GM12874 (cell line): ENCODE measurements around the gene DENND6B.

Experiments used
- TF ChIP-seq, protein P1 (sequence below): IDR thresholded peaks from 2 replicates; pipeline ENCODE4 v1.5.1; 2011; ENCODE audit warnings: low read depth, mild to moderate bottlenecking, control low read depth, low read length, moderate library complexity; ENCODE audit not compliant: insufficient read depth

The DENND6B gene

DNA sequence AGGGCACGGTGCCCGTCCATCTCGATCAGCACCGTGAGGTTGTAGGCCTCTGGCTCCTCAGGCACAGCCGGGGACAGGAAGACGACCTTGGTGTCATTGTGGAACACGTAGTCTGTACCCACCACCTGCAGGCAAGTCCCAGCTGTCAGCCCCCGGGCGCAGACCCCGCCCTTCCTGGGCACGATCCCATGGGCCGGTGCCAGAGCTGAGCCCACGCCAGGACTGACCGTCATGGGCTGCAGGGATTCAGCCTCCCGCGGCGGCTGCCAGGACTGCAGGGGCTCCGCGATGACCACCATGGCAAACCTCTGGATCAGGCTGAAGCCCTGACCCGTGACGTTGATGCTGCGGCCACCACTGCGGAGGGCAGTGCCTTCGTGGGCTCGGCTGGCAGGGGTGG is 44.9 kb downstream of the DENND6B start:
- TF ChIP-seq, protein P1, sequence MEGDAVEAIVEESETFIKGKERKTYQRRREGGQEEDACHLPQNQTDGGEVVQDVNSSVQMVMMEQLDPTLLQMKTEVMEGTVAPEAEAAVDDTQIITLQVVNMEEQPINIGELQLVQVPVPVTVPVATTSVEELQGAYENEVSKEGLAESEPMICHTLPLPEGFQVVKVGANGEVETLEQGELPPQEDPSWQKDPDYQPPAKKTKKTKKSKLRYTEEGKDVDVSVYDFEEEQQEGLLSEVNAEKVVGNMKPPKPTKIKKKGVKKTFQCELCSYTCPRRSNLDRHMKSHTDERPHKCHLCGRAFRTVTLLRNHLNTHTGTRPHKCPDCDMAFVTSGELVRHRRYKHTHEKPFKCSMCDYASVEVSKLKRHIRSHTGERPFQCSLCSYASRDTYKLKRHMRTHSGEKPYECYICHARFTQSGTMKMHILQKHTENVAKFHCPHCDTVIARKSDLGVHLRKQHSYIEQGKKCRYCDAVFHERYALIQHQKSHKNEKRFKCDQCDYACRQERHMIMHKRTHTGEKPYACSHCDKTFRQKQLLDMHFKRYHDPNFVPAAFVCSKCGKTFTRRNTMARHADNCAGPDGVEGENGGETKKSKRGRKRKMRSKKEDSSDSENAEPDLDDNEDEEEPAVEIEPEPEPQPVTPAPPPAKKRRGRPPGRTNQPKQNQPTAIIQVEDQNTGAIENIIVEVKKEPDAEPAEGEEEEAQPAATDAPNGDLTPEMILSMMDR: no peak

DNA sequence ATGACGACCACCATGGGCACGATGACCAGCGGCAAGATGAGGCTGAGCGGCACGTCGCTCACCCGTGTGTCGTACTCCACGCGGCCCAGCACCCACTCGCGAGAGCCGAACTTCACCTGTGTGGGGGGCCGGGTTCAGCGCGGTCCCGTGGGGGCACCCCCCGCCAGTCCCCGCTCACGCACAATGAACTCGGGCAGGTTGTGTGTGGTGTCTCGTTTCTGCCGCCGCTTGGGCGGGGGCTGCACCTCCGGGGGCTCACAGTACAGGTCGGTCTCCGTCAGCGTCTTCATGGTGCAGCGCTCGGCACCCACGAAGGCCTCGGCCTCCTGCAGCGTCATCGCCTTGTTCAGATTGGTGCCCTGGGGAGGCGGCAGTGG is 45.4 kb downstream of the DENND6B start:
- TF ChIP-seq, protein P1: no peak

DNA sequence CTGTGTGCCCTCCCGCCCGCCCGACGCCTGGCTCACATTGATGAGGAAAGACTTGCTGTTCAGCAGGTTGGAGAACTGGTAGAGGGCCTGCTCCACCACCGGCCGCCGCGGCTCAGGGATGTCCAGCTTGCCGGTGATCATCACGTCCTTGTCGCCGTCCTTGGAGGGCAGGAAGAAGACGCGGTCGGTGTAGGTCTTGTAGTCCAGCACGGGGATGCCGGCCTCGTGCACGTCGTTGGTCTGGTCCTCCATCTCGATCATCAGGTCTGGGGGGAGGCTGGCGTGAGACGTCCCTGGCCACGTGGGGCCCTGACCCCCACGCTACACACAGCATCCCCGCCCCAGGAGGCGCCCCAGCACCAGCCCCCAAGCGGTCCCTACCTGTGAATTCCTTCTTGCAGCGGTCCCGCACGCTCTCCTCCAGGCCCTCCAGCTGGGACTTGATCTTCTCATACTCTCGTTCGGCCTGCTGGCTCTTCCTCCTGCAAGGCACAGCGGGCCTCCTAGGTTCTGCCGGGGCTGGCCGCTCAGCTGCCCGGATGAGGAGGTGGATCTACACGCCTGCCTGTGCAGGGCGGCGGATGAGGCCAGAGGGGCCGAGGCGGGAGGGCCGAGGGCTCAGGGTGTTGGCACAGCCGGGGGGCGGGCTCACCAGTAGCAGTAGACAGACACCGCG is 46.0 kb downstream of the DENND6B start:
- TF ChIP-seq, protein P1: no peak

DNA sequence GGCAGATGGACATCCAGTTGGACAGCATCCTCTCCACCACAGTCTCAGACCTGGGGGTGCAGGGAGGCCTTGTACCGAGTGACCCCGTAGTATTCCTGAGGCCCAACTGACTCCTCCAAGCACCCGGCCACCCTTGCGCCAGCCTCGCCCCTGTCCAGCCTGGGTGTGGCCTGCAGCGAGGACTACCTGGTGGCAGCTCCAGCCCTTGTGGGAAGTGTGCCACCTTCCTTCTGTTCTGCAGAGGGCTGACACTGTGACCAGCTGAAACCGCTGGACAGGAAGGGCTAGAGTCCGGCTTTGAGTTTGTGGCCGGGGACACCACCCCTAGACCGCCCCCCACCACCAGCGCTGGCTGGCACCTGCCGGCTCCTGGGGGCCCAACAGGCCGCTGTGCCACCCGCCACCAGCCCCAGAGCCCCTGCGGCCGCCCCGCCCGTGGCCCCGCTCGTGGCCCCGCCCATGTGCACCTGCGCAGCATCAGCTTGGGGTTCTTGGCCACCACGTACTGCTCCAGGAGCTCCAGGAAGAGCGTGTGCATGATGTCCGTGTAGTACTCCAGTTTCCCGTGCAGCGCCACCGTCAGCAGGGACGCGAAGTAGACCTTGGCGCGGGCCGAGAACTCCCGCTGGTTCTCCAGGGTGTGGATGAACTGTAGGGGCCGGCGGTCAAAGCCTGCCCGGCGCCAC is 46.6 kb downstream of the DENND6B start:
- TF ChIP-seq, protein P1: no peak

DNA sequence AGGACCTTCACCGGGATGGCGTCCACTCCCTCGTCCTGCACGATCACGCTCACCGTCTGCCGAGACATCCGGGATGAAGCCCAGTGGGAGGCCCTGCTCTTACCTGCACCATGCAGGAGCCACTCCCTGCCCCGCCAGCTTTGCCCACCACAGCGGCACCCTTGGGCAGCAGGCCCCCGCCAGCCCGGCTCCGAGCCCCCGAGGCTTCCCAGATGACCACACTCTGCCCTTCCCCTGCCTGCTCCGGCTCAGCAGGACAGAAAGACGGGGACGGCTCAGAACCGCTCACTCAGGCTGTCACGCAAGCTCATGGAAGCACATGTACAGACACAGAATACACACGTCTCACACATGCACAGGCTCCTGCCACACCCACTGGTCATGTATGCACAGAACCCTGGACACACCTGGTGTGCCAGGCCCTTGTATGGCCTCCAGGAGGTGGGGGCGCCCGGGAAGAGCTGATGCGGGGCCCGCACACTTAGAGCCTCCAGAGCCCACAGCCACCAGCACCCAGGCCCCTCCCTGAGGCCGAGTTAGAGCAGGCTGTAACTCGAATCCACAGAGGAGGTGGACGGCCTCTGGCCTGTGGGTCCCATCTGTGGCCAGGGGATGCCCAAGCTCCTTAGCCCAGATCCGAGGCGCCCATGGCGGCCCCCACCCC is 47.7 kb downstream of the DENND6B start:
- TF ChIP-seq, protein P1: no peak

DNA sequence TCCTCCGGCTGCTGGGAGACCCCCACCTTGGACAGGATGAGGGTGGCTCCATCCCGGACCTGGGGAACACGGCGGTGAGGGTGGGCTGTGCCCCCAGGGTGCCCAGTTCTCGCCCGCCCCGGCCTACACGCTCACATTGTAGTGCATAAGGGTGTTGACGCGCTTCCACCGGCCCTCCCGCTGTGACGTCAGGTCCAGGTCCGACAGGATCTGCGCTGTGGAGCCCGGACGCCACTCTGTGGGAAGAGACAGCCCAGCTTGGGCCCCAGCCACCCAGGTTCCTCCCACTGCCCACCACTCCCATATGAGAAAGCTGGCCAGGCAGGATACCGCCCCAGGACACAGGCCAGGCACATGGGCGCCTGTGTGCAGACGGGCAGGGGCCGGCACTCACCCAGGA is 48.4 kb downstream of the DENND6B start:
- TF ChIP-seq, protein P1: no peak

DNA sequence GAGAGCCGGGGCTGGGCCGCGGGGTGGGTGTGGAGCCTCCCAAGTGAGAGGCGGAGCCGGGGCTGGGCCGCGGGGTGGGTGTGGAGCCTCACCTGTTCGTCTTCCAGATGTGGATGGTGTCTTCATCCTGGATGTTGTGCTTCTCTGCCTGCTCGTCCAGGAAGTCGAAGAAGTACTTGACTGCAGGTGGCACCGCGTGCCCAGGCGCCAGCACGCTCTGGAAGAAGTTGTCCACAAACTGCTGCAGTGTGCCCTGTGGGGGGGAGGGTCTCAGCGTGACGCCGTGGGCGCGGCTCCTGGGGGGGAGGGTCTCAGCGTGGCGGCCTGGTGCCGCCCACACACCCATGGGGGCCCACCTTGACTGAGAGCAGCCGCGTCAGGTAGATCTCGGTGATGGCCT is 49.1 kb downstream of the DENND6B start:
- TF ChIP-seq, protein P1: no peak
